22Rv1 (cell line): ENCODE results near the gene BICC1.

Experiments used
- ZFX ChIP-seq: fragments of 450-650 bp; IDR thresholded peaks from 2 replicates; pipeline ENCODE4 v1.6.1; 2017; ENCODE audit warnings: antibody characterized with exemption, borderline replicate concordance
- TF ChIP-seq, protein P1 (sequence below): fragments of 450-650 bp; IDR thresholded peaks from 2 replicates; pipeline ENCODE4 v1.5.1; 2017; ENCODE audit warnings: mild to moderate bottlenecking

GRCh38 chr10:58724781-58725180 lies 212.1 kb downstream of the BICC1 start:
- TF ChIP-seq, protein P1, sequence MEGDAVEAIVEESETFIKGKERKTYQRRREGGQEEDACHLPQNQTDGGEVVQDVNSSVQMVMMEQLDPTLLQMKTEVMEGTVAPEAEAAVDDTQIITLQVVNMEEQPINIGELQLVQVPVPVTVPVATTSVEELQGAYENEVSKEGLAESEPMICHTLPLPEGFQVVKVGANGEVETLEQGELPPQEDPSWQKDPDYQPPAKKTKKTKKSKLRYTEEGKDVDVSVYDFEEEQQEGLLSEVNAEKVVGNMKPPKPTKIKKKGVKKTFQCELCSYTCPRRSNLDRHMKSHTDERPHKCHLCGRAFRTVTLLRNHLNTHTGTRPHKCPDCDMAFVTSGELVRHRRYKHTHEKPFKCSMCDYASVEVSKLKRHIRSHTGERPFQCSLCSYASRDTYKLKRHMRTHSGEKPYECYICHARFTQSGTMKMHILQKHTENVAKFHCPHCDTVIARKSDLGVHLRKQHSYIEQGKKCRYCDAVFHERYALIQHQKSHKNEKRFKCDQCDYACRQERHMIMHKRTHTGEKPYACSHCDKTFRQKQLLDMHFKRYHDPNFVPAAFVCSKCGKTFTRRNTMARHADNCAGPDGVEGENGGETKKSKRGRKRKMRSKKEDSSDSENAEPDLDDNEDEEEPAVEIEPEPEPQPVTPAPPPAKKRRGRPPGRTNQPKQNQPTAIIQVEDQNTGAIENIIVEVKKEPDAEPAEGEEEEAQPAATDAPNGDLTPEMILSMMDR = no peak
- TF ChIP-seq ZFX = no peak
